ENCODE data around the gene CTXN3. TPM values are rescaled to one million over a fixed set of nuclear protein-coding genes. Genes with fewer than 3 reads are reported as not detected.

Gene CTXN3
- total RNA-seq, 4 donors from 2014 or later: not detected

- H3K36me3 ChIP-seq: no peaks in the 10 kb centered on the region
- H3K27ac ChIP-seq: no peak overlapping the region
- DNase-seq: no peak
- no peak for TF ChIP-seq POLR2A (IDR thresholded peaks at IDR 0.05)
- TF ChIP-seq, protein P1, sequence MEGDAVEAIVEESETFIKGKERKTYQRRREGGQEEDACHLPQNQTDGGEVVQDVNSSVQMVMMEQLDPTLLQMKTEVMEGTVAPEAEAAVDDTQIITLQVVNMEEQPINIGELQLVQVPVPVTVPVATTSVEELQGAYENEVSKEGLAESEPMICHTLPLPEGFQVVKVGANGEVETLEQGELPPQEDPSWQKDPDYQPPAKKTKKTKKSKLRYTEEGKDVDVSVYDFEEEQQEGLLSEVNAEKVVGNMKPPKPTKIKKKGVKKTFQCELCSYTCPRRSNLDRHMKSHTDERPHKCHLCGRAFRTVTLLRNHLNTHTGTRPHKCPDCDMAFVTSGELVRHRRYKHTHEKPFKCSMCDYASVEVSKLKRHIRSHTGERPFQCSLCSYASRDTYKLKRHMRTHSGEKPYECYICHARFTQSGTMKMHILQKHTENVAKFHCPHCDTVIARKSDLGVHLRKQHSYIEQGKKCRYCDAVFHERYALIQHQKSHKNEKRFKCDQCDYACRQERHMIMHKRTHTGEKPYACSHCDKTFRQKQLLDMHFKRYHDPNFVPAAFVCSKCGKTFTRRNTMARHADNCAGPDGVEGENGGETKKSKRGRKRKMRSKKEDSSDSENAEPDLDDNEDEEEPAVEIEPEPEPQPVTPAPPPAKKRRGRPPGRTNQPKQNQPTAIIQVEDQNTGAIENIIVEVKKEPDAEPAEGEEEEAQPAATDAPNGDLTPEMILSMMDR (IDR thresholded peaks at IDR 0.05): no peak
- intact Hi-C loops (cut with DNase I; ENCODE audit: low total_unique reads): no loop called here
- H3K4me3 ChIP-seq: no peak overlapping the region
- no peaks in the 10 kb centered on the region for H3K4me1 ChIP-seq
- H3K27me3 ChIP-seq: no peaks in the 10 kb centered on the region
- no peaks in the 10 kb centered on the region for H3K9me3 ChIP-seq
Measured at GRCh38 chr5:127696683-127697082, 47.8 kb downstream of the CTXN3 start.

GRCh38 chr5:127697894-127698600 is 49.2 kb downstream of the CTXN3 start:
- intact Hi-C loops (cut with DNase I; ENCODE audit: low total_unique reads): no loop called here
- Histone ChIP-seq H3K9me3 (no peaks in the 10 kb centered on the region), H3K27ac (no peak overlapping the region), H3K36me3 (no peaks in the 10 kb centered on the region), H3K4me1 (no peaks in the 10 kb centered on the region), H3K4me3 (no peak overlapping the region), H3K27me3 (no peaks in the 10 kb centered on the region)
- TF ChIP-seq, protein P1 (IDR thresholded peaks at IDR 0.05): no peak
- TF ChIP-seq POLR2A (IDR thresholded peaks at IDR 0.05): no peak
- no peak for DNase-seq

DNA sequence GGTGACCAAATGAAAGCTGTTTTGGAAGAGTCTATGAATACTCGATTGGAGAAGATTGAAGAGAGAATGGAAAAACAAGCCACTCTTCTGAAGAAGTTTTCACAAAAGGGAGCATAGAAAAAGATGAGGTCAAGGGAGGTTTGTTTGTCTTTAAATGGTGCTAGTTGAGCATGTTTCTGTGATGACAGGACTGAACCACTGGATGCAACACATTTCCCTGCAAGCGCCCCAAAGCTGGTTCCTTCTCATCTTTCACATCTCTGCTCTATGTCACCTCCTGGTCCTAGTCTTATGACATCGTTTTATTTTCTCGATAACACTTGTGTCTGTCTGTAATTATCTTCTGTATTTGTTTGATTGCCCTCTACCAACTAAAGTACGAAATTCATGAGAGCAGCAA is 50.5 kb downstream of the CTXN3 start:
- Histone ChIP-seq H3K4me3 (no peak overlapping the region), H3K27ac (no peak overlapping the region), H3K4me1 (no peaks in the 10 kb centered on the region), H3K9me3 (no peaks in the 10 kb centered on the region), H3K27me3 (no peaks in the 10 kb centered on the region), H3K36me3 (no peaks in the 10 kb centered on the region)
- TF ChIP-seq, protein P1 (IDR thresholded peaks at IDR 0.05): no peak
- TF ChIP-seq POLR2A (IDR thresholded peaks at IDR 0.05): no peak
- DNase-seq: no peak
- intact Hi-C loops (cut with DNase I; ENCODE audit: low total_unique reads): no loop called here

DNA sequence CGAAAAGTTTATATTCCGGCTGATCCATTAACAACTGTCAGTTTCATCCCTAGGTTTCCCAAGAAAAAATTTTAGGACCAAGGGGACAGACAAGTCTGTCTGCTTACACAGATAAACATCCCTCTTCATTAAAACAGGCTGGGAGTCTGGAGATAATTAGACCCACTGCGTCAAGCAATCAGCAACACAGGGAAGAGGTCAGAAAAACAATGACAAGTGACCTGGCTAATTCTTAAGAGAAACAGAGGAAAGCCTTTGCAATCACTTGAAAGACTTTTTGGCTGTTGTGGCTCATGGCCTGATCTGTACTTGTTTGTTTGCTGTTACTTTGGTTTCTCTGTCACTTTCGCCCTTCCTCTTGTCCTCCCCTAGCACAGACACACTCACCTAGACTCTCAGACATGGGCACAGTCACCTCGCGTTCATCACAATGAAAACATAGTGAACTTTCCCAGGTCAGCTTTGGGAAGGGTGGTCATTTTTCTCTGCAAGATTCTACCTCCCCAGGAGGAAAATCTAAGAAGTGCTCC is 51.4 kb downstream of the CTXN3 start:
- Histone ChIP-seq H3K9me3 (no peaks in the 10 kb centered on the region), H3K27ac (no peak overlapping the region), H3K27me3 (no peaks in the 10 kb centered on the region), H3K4me1 (no peaks in the 10 kb centered on the region), H3K36me3 (no peaks in the 10 kb centered on the region), H3K4me3 (no peak overlapping the region)
- DNase-seq: no peak
- TF ChIP-seq, protein P1 (IDR thresholded peaks at IDR 0.05): no peak
- no peak for TF ChIP-seq POLR2A (IDR thresholded peaks at IDR 0.05)
- intact Hi-C loops (cut with DNase I; ENCODE audit: low total_unique reads): no loop called here

DNA sequence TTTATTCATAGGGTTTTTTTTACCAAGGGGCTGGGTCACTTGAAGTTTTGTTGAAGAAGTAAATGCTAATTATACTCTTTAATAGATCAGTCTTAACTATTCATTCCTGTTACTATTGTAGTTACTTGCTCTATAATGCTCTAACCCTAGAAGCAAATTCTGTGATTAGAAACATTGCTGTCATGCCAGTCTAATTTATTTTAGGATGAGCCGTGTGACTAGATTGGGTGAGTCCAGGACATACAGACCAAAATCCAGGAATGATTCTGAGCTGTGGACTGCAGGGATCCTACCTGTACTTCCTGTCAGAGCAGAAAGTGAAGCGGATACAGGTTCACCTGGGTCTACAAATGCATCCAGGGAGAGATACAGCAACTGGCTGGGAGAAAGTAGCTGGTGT is 53.6 kb downstream of the CTXN3 start:
- no peaks in the 10 kb centered on the region for H3K9me3 ChIP-seq
- no peaks in the 10 kb centered on the region for H3K4me1 ChIP-seq
- H3K27me3 ChIP-seq: no peaks in the 10 kb centered on the region
- H3K36me3 ChIP-seq: no peaks in the 10 kb centered on the region
- H3K4me3 ChIP-seq: no peak overlapping the region
- intact Hi-C loops (cut with DNase I; ENCODE audit: low total_unique reads): no loop called here
- no peak for TF ChIP-seq POLR2A (IDR thresholded peaks at IDR 0.05)
- TF ChIP-seq, protein P1 (IDR thresholded peaks at IDR 0.05): no peak
- H3K27ac ChIP-seq: no peak overlapping the region
- no peak for DNase-seq

Data from uterus (tissue), 4 donors.